ENCODE data around the gene TEX35.

TEX35 gene

DNA sequence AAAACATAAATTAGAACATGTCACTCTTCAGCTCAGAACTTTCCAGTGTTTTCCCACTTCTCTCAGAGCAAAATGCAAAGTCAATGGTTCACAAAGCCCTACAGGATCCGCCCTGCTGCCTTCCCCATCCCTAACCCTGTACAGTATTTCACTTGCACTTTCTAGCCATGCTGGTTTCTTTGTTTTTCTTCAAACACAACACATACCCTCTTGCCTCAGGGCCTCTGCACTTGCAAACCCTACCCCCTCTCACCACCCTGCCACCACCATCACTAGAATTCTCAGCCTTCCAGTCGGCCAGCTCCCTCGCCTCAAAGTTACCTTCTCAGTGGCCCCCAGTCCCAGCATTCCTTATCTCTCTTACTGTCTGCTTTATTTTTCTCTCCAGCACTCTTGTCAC lies 17.6 kb downstream of the TEX35 start:
- H3K4me3 ChIP-seq (ENCODE audit: low read length) = no peak overlapping the region
- no peak overlapping the region for H2AFZ ChIP-seq (ENCODE audit: low read depth, low read length)
- no peaks in the 10 kb centered on the region for H3K36me3 ChIP-seq (ENCODE audit: insufficient read depth, low read length)
- H3K4me1 ChIP-seq (ENCODE audit: insufficient read depth, low read length) = peaks cover 3% of the 10 kb centered on the region
- peaks cover 6% of the 10 kb centered on the region for H3K27me3 ChIP-seq (ENCODE audit: insufficient read depth, low read length)
- H3K9me3 ChIP-seq (ENCODE audit: low read length) = peaks cover 2% of the 10 kb centered on the region

DNA sequence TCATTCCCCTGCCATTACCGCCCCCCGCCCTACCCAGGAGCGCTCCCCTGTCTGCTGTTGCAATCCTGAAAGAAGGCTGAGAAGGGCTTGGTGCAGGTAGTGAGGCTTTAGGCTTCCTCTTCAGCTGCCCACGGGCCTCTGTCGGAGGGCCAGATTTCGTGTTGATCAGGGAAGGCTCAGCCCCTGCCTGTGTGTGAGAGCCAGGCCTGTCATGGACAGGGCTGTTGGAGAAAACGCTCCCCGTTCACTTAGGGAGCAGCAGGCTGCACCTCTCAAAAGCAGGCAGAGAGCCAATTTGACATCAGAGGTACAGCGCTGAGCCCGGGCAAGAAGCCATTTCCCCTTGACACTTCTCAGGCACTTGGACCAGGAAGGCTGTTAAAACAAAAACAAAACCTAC lies 19.0 kb downstream of the TEX35 start:
- Histone ChIP-seq H3K4me3 (ENCODE audit: low read length) (no peak overlapping the region), H2AFZ (ENCODE audit: low read depth, low read length) (peak overlapping the region; percentile 50), H3K4me1 (ENCODE audit: insufficient read depth, low read length) (peaks cover 4% of the 10 kb centered on the region), H3K36me3 (ENCODE audit: insufficient read depth, low read length) (no peaks in the 10 kb centered on the region), H3K27me3 (ENCODE audit: insufficient read depth, low read length) (peaks cover 6% of the 10 kb centered on the region), H3K9me3 (ENCODE audit: low read length) (no peaks in the 10 kb centered on the region)

DNA sequence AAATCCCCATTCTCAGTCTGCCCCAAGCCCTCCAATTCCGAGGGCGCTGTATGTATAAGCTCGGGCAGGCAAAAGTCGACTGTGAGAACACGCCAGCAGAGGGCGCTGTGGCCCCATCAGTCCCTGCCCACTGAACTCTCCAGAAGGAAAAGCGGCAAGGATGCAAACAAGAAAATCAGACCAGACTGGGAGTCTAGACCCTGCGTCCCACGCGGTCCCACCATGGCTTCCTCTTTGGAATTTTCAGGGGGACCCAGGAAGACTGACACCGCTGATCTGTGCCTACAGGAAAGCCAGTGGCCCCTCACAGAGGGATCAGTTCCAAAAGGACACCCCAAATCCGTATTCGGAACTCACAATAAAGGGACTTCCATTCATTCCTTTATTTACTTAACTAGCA lies 19.5 kb downstream of the TEX35 start:
- Histone ChIP-seq H3K27me3 (ENCODE audit: insufficient read depth, low read length) (peaks cover 3% of the 10 kb centered on the region), H3K4me3 (ENCODE audit: low read length) (no peak overlapping the region), H3K4me1 (ENCODE audit: insufficient read depth, low read length) (peaks cover 7% of the 10 kb centered on the region), H3K9me3 (ENCODE audit: low read length) (no peaks in the 10 kb centered on the region), H2AFZ (ENCODE audit: low read depth, low read length) (peak overlapping the region; percentile 50), H3K36me3 (ENCODE audit: insufficient read depth, low read length) (no peaks in the 10 kb centered on the region)

DNA sequence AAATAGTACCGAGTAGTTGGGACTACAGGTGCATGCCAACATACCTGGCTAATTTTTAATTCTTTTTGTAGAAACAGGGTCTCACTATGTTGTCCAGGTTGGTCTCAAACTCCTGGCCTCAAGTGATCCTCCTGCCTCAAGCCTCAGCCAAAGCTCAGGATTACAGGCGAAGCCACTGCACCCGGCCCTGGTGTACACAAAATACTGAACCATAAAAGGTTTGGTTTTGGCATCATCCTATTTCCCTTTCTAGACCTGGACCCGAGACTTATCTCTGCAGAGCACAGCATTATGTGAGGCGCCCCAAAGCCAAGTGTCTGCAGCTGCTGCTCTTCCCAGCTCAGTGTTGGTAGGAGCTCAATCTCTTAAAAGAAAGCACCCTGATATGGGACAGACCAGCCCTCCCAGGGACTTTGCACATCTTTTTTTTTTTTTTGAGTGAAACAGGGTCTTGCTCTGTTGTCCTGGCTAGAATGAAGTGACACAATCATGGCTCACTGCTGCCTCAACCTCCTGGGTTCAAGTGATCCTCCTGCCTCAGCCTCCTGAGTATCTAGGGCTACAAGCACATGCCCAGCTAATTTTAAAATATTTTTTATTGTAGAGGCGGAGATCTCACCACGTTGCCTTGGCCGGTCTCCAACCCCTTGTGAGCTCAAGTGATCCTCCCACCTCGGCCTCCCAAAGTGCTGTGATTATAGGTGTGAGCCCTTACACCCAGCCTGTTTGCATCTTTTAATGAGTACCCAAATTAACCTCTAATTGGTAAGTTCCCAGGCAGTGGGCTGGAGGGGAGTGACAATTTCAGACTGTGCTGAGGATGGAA lies 20.4 kb downstream of the TEX35 start:
- H3K9me3 ChIP-seq (ENCODE audit: low read length) = no peaks in the 10 kb centered on the region
- H3K27me3 ChIP-seq (ENCODE audit: insufficient read depth, low read length) = peaks cover 2% of the 10 kb centered on the region
- no peaks in the 10 kb centered on the region for H3K36me3 ChIP-seq (ENCODE audit: insufficient read depth, low read length)
- no peak overlapping the region for H3K4me3 ChIP-seq (ENCODE audit: low read length)
- peaks cover 7% of the 10 kb centered on the region for H3K4me1 ChIP-seq (ENCODE audit: insufficient read depth, low read length)
- H2AFZ ChIP-seq (ENCODE audit: low read depth, low read length) = no peak overlapping the region

DNA sequence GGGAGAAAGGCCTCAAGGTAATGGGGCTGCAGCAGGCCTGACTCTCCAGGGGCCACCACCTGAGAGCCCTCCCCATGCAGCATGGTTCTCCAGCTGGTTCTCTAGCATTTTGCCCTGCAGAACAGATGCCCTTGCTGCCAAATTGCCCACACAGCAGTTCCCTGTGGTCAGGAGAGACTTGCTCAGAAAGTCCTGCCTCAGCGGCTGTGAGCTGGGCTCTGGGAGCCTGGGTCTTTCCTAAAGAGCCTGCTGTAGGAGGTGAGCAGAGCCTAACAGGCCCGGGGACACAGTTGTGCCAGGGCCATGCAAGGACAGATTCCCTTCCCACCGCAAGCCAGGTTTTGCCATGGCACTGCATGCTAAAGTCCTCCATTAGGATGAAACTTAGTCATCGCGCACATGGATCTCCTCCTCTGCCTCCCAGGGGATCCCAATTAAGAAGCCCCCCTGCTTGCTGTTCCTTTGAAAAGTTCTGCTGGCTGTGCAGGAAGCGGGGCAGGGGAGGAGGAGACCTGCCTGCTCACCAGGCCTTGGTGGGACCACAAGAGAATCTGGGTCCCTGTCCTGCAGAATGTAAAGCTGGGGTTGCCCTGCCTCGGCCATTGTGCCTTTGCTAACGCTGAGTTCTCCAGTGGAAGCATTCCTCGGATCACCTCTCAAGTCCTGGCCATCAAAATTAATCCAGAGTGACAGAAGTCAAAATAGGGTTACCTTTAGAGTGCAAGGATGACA lies 21.4 kb downstream of the TEX35 start:
- H3K4me3 ChIP-seq (ENCODE audit: low read length) = no peak overlapping the region
- peaks cover 7% of the 10 kb centered on the region for H3K4me1 ChIP-seq (ENCODE audit: insufficient read depth, low read length)
- H2AFZ ChIP-seq (ENCODE audit: low read depth, low read length) = no peak overlapping the region

DNA sequence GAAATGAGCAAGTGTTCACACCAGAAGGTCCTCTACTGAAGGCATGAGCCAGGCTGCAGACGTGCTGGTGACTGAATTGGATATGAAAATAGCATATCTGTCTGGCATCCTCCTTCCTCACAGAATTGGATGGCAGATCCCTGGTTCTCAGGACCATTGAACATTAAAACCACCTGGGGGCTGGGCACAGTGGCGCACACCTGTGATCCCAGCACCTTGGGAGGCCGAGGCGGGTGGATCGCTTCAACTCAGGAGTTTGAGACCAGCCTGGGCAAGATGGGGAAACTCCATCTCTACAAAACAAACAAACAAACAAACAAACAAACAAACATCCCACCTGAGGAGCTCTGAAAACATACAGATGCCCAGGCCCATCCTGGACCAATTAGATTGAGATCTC lies 23.4 kb downstream of the TEX35 start:
- no peak overlapping the region for H2AFZ ChIP-seq (ENCODE audit: low read depth, low read length)
- H3K4me1 ChIP-seq (ENCODE audit: insufficient read depth, low read length) = peaks cover 7% of the 10 kb centered on the region
- no peaks in the 10 kb centered on the region for H3K9me3 ChIP-seq (ENCODE audit: low read length)
- no peak overlapping the region for H3K4me3 ChIP-seq (ENCODE audit: low read length)
- no peaks in the 10 kb centered on the region for H3K36me3 ChIP-seq (ENCODE audit: insufficient read depth, low read length)
- no peaks in the 10 kb centered on the region for H3K27me3 ChIP-seq (ENCODE audit: insufficient read depth, low read length)

More for the DNA sequence above, 21.4 kb downstream of the TEX35 start:
- Histone ChIP-seq H3K9me3 (ENCODE audit: low read length) (no peaks in the 10 kb centered on the region), H3K27me3 (ENCODE audit: insufficient read depth, low read length) (peaks cover 2% of the 10 kb centered on the region), H3K36me3 (ENCODE audit: insufficient read depth, low read length) (no peaks in the 10 kb centered on the region)

DNA sequence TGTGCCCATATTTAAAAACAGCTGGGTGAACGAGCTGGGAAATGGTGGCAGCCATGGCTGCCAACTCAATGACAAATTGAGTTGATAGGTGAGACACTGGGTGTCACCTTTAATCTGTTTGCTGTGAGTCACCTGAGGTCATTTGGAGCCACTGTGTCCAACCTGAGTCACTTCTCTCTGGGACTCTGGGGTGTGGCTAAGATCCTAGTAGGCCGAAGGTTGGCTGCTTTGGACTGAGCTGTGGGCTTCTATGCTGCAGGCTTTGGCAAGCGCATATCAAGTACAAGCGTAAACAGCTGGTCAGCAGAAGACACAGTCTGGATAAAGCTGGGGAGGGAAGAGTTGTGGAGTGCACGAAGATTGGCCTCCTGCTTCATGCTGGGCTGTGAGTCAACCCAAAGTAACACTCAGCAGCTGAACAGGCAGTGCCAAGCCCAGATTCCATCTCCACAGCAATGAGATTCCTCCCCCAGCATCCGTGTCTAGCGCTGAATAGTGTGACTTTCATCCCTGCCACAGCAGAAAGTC lies 24.0 kb downstream of the TEX35 start:
- Histone ChIP-seq H3K4me1 (ENCODE audit: insufficient read depth, low read length) (peaks cover 10% of the 10 kb centered on the region), H3K4me3 (ENCODE audit: low read length) (no peak overlapping the region), H3K27me3 (ENCODE audit: insufficient read depth, low read length) (no peaks in the 10 kb centered on the region), H3K36me3 (ENCODE audit: insufficient read depth, low read length) (no peaks in the 10 kb centered on the region), H2AFZ (ENCODE audit: low read depth, low read length) (no peak overlapping the region), H3K9me3 (ENCODE audit: low read length) (no peaks in the 10 kb centered on the region)

DNA sequence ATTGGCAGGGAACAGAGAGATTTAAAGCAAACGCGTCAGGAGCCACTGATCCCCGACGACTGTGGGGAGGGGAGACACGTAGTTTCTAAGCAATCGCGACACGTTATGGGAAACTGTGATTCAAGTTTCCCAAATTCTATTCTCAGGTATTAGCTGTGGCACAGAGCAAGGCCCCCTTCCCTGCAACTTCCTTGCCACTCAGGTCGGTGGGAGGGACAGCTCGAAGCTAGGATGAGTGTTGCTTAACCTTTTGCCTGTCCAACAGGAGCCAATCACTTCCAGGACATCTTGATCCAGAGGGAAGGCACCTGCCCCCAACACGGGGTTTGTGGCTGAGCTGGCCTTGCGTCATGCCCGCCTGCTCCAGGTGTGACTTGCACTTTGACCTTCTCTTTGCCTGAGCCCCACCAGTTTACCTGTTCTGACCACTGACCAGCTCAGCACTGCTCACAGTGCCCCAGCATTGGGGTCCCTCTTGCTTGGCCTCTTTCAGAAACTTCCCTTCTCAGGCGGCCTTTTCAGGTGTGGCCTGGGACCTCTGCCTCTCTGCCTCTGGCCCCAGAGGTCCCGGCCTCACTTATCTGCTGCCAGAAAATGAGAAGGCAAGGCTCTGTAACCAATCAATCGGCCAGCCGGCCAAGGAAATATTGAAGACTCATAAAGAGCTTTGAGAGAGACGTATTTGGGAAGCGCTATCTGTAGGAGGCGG lies 24.6 kb downstream of the TEX35 start:
- H3K27me3 ChIP-seq (ENCODE audit: insufficient read depth, low read length) = no peaks in the 10 kb centered on the region
- H3K4me1 ChIP-seq (ENCODE audit: insufficient read depth, low read length) = peaks cover 8% of the 10 kb centered on the region
- H2AFZ ChIP-seq (ENCODE audit: low read depth, low read length) = no peak overlapping the region
- H3K9me3 ChIP-seq (ENCODE audit: low read length) = no peaks in the 10 kb centered on the region
- no peak overlapping the region for H3K4me3 ChIP-seq (ENCODE audit: low read length)
- H3K36me3 ChIP-seq (ENCODE audit: insufficient read depth, low read length) = no peaks in the 10 kb centered on the region

DNA sequence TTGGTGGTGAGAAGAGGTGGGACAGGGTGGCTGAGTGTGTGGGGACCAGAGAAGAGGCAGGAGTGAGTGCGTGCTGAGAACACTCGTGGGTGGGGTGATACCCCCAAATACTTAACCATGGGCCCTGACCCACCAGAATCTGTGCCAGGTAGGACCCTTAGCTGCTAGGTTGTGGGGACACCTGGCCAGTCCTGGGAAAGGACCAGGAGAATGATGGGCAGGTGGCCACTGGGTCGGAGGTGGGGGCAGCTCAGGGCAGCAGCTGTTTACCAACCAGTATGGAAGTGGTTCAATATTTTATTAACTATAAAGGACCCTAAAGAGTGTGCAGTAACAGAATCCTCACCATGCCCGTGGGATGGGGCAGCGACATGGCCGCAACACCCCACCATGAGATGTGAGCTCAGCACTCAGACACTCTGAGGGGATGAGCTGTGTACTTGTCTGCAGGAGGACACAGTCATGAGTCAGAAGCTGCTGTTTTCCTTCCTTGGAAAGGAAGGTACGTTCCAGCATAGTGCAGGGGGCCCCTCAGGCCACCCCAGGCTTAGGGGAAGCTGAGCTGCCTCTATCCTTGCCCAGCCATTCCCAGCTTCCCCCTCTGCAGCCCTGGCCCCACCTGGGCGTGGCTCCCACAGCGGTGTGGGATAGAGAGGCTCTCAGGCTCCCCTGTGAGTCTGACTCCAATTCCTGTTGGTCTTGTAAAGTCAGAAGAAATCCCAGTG lies 25.4 kb downstream of the TEX35 start:
- Histone ChIP-seq H3K36me3 (ENCODE audit: insufficient read depth, low read length) (no peaks in the 10 kb centered on the region), H3K27me3 (ENCODE audit: insufficient read depth, low read length) (no peaks in the 10 kb centered on the region), H3K4me1 (ENCODE audit: insufficient read depth, low read length) (peaks cover 10% of the 10 kb centered on the region), H3K4me3 (ENCODE audit: low read length) (no peak overlapping the region), H3K9me3 (ENCODE audit: low read length) (no peaks in the 10 kb centered on the region), H2AFZ (ENCODE audit: low read depth, low read length) (no peak overlapping the region)

DNA sequence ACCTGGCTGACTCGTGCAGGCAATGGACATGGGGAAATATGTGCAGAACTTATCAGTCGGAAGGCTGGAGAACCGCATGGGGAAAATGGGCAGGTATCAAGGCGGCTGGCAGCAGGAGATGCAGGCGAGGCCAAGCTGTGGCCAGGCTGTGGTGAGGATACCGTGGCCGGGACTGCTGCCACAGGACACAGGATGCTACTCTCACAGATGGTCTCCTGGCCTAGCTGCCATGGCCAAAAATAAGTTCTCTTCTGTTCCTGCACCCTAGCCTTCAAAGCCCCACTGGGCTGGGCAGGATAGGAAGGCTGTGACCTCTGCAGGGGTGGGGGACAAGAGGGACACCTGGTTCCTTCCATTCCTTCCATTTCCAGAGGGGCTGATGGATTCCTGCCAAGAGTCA lies 26.4 kb downstream of the TEX35 start:
- Histone ChIP-seq H3K9me3 (ENCODE audit: low read length) (no peaks in the 10 kb centered on the region), H3K4me3 (ENCODE audit: low read length) (no peak overlapping the region), H3K27me3 (ENCODE audit: insufficient read depth, low read length) (no peaks in the 10 kb centered on the region), H2AFZ (ENCODE audit: low read depth, low read length) (no peak overlapping the region), H3K36me3 (ENCODE audit: insufficient read depth, low read length) (no peaks in the 10 kb centered on the region), H3K4me1 (ENCODE audit: insufficient read depth, low read length) (peaks cover 12% of the 10 kb centered on the region)

DNA sequence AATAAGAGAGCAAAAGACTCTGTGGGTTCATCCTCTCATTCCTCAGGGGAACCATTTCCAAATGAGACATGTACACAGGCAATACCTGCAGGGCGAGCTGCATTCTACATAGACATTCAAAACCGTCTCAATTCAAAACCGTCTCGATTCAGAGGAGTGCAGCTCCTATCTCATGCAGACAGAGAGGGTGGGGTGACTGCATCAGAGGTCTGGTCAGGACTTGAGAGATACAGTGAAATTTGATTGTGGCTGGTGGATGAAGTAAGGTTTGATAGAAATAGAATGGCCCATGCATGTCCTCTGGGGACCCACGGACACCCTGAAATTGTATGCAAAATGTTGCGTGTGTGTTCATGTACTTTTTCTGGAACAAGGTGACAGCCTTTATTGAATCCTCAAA lies 27.3 kb downstream of the TEX35 start:
- Histone ChIP-seq H3K4me3 (ENCODE audit: low read length) (no peak overlapping the region), H3K9me3 (ENCODE audit: low read length) (no peaks in the 10 kb centered on the region), H3K4me1 (ENCODE audit: insufficient read depth, low read length) (peaks cover 12% of the 10 kb centered on the region), H2AFZ (ENCODE audit: low read depth, low read length) (no peak overlapping the region), H3K27me3 (ENCODE audit: insufficient read depth, low read length) (no peaks in the 10 kb centered on the region), H3K36me3 (ENCODE audit: insufficient read depth, low read length) (no peaks in the 10 kb centered on the region)

DNA sequence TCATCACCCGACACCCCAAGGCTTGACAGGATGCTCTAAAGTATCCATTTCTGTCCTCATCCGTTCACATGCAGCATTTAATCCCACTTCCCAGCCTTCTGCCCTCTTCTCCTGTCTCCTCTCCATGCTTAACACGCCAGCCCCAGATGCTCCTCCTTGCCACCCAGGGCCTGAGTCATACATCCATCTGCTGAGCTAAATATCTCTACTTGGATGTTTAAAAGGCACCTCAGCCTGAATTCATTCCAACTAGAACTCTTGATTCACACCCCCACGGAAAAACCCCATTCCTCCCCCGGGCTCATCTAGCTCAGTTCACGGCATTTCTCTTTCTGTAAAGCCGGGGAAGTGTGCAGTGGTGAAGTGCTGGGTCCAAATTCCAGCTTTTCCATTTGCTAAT lies 27.7 kb downstream of the TEX35 start:
- H3K9me3 ChIP-seq (ENCODE audit: low read length) = no peaks in the 10 kb centered on the region
- peaks cover 12% of the 10 kb centered on the region for H3K4me1 ChIP-seq (ENCODE audit: insufficient read depth, low read length)
- peaks cover 2% of the 10 kb centered on the region for H3K36me3 ChIP-seq (ENCODE audit: insufficient read depth, low read length)
- no peaks in the 10 kb centered on the region for H3K27me3 ChIP-seq (ENCODE audit: insufficient read depth, low read length)
- no peak overlapping the region for H2AFZ ChIP-seq (ENCODE audit: low read depth, low read length)
- H3K4me3 ChIP-seq (ENCODE audit: low read length) = no peak overlapping the region

Measured in neuron (in vitro differentiated cells).